ENCODE measurements around the gene CDKN3. TPM values are rescaled to one million over a fixed set of nuclear protein-coding genes. Genes with fewer than 3 reads are reported as not detected.

The CDKN3 gene, protein sequence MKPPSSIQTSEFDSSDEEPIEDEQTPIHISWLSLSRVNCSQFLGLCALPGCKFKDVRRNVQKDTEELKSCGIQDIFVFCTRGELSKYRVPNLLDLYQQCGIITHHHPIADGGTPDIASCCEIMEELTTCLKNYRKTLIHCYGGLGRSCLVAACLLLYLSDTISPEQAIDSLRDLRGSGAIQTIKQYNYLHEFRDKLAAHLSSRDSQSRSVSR
- 62.7 and 103 TPM in 2 replicates for polyA plus RNA-seq (2014; cell fraction: cytosol; rRNA removed)
- polyA plus RNA-seq (2014; cell fraction: nucleus; rRNA removed), result 47.5 and 51.6 TPM in 2 replicates

GRCh38 chr14:54396493-54397335 is at the start of gene CDKN3:
TSS of gene CDKN3 (plus strand) at chr14:54397007. CDS start at chr14:54397069, 62 bp downstream.
- DNase-seq (ENCODE audit: low spot score), result peak; percentile 96

DNA sequence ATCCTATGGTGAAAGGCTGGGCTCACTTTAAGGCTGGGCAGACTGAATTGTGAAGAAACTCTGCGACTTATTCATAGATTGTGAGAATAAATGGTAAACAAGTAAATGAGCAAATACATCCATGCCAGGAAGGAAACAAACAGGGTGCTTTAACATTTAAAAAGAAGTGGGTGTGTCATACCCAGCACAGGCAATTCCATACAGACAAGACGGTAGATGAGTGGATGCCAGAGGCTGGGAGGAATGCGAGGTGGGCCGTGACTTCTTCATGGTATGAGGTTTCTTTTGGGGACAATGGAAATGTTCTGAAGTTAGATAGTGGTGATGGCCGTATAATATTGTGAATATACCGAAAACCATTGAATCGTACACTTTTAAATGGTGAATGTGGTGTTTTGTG is 49.8 kb upstream of the CDKN3 start:
- no peak for DNase-seq (ENCODE audit: low spot score)

DNA sequence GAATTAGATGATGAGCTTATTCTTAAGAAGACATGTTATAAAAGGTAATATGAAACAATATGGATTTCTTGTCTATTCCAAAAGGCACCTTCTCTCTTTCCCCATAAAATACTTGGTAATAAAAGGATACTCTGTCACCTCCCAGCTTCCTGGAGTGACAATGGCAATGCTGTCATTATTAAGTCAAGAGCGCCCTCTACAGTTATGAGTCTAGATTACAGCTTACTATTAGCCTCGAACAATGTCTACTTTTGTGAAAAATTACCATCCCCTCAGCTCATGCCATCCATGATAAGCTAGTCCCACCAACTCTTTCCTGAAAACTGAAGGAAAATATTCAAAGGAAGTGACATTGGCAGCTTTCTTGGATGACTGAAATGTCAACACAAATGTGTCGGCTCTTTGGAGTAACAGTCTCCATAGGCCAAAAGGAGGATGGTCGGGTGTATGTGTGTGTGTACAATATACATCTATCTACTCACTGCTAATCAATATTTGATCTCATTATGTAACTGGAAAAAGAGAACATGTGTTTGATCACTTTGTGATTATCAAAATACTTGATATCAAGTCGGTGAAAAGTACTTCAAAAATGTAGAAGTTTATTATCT is 48.7 kb upstream of the CDKN3 start:
- peak; percentile 52 for DNase-seq (ENCODE audit: low spot score)

DNA sequence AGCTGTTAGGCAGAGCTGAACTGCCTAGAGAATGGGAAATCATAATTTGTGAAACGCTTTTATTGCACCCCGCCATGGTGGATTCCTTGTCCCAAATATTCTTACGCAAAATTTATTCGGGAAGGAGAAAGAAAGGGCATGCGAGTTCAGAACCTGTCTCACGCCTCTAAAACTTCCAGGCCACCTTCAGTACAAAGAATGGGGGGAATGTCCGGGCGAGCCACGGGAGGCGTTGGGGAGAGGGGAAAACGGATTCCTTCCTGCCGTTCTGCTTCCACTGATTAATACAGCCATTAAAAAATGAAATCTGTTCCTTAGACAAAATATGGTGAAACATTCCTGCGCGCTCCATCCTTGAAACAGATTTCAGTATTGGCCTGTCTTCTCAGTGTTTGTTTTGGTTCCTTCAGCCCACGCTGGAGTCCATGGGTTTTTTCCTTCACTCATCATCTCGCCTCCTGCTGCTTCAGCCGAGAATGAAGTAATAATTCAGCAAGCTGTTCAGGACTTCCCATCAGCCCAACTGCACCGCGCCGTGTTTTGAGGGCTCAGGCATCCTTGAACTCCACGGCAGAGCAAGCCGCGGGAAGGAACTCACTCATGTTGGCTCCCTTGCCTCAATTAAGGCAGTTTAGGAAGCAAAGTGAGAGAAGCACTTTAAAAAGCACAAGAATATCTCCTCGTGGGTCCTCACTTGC is 47.7 kb upstream of the CDKN3 start:
- no peak for DNase-seq (ENCODE audit: low spot score)

DNA sequence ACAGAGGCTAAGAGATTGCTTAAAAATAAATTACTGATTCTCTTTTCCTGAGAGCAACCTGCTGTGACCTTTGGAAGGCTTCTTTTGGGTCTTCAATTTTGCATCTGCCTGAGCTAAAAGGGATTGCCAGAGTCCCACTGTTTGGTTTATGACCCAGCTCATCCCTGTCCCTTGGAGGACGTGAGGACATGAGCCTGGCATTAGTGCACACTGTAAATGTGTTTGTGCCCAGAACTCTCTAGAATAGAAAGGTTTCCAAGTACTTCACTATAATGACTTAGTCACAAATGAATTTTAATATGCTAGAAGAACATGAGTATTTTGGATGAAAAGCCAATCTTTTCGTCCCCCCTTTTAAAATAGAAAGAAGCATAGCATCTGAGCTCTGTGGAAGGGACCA is 47.1 kb upstream of the CDKN3 start:
- DNase-seq (ENCODE audit: low spot score), result no peak

GRCh38 chr14:54350203-54350602 is 46.6 kb upstream of the CDKN3 start:
- no peak for DNase-seq (ENCODE audit: low spot score)

- no peak for DNase-seq (ENCODE audit: low spot score)
Observed at GRCh38 chr14:54353266-54353665, 43.5 kb upstream of the CDKN3 start.

DNA sequence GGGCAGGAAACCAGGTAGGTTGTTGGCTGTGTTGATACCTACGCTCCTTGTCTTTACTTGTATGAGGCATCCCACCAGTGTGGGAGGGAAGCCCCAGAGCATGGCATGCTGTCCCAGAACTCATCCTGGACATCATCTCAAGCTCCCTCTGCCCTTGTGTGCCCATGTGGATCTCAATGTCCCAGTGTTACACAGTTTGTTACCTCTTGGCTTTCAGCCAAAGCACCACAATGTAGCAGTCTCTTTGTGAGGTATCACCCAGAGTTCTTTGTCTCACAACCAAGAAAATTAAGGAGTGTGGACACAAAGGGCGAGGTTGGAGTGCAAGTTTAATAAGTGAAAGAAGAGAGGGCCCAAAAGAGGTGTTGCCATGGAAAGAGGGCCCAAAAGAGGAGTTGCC is 43.1 kb upstream of the CDKN3 start:
- DNase-seq (ENCODE audit: low spot score), result no peak

- no peak for DNase-seq (ENCODE audit: low spot score)
Observed at GRCh38 chr14:54354096-54354495, 42.7 kb upstream of the CDKN3 start.

GRCh38 chr14:54354968-54355641 is 41.7 kb upstream of the CDKN3 start:
- no peak for DNase-seq (ENCODE audit: low spot score)

DNA sequence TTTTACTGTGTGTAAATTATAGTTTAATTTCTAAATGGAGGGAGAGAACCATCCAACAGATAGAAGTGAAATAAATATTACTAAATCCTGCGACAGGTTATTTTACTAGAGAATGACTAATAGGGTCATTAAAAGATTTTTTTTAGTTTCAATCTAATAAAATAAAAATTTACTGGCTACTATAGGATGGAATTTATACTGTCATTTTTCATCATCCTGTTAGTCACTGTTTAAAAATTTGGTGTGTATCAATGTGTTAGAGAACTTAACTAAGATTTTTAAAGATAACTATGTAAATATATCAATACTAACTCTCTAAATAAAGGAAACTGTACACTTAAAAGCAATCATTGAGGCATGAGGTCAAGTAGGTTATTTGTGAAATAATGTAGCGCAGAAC is 41.1 kb upstream of the CDKN3 start:
- DNase-seq (ENCODE audit: low spot score), result no peak

DNA sequence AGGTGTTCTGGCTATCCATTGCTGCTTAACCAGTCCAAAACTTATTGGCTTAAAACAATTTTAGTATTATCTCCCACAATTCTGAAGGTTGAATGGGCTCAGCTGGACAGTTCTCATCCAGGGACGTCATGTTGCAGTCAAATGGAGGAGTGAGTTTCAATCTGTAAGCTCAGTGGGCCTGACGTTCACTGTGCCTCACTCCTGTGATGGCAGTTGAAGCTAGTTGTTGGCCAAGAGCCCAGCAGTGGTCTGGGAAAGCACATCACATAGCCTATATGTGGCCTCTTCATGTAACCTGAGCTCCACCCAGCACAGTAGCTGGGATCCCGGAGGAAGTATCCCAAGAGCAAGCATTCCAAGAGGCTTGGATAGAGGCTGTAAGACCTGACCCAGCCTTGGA is 40.6 kb upstream of the CDKN3 start:
- no peak for DNase-seq (ENCODE audit: low spot score)

DNA sequence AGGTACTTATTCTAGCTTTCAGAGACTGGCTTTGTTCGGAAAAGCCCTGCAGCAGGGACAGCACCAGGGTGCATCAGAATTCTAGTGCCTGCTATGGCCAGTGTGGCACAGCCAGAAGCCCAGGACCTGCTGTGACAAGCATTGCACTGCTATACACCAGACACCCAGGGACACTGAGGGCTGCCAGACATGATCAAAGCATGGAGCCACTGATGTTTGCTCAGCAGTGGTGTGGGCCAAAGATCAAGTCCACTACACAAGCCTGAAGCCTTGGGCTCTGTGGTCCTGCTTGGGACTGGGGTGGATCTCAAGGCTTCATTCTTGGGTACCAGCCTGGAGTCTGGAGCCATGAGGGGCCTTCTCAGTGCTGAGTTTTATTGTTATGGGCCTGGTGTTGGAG is 36.1 kb upstream of the CDKN3 start:
- DNase-seq (ENCODE audit: low spot score), result no peak

DNA sequence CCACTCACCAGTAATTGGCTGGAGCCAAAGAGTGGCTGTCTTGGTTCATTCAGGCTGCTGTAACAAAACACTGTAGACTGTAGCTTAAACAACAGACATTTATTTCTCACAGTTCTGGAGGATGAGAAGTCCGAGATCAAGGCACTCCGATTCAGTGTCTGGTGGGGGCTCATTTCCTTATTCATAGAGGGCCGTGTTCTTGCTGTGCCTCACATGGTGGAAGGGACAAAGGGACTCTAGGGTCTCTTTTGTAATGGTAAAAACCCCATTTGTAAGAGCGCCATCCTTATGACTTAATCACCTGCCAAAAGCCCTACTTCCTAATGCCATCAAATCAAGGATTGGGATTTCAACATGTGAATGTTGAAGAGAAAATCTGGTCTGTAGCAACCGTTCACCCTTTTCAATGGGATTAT is 34.7 kb upstream of the CDKN3 start:
- no peak for DNase-seq (ENCODE audit: low spot score)

- DNase-seq (ENCODE audit: low spot score), result no peak
Observed at GRCh38 chr14:54362759-54363437, 33.9 kb upstream of the CDKN3 start.

DNA sequence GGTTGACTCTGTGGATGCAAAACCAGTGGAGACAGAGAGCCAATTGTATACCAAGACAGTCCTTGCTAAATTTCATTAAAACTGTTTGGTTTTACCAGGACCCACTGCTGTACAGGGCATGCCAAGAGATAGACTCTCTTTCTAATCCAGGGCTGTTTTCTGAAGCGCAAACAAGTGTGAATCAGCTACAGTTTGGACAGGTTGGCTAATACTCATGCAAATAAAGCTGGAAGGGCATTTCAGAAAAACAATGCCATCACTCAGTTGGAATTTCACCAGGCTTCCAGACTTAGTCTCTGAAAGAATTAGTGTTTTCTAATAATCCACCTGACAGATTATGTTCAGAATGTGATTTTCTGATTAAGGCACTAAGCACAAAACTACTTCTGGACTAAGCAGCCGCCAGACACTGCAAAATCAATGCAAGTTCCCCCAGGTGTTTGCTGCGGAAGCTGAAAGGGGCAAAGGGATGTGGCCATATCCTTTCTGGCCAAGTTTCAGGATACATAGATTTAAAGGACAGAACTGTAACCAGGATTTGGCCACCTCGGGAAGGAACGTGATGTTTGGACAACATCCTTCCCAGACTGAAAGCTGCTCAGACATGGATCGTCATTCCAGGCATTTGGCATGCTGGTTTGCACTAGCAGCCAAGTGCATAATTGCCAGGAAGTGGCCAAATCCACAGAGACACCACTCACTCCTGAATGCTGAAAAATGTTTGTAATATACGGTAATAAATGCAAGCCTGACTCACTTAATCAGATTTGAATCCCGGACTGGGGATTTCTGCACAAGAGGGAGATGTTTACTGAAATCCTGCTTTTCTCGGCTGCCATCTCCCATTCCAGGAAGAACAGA is 32.0 kb upstream of the CDKN3 start:
- no peak for DNase-seq (ENCODE audit: low spot score)

DNA sequence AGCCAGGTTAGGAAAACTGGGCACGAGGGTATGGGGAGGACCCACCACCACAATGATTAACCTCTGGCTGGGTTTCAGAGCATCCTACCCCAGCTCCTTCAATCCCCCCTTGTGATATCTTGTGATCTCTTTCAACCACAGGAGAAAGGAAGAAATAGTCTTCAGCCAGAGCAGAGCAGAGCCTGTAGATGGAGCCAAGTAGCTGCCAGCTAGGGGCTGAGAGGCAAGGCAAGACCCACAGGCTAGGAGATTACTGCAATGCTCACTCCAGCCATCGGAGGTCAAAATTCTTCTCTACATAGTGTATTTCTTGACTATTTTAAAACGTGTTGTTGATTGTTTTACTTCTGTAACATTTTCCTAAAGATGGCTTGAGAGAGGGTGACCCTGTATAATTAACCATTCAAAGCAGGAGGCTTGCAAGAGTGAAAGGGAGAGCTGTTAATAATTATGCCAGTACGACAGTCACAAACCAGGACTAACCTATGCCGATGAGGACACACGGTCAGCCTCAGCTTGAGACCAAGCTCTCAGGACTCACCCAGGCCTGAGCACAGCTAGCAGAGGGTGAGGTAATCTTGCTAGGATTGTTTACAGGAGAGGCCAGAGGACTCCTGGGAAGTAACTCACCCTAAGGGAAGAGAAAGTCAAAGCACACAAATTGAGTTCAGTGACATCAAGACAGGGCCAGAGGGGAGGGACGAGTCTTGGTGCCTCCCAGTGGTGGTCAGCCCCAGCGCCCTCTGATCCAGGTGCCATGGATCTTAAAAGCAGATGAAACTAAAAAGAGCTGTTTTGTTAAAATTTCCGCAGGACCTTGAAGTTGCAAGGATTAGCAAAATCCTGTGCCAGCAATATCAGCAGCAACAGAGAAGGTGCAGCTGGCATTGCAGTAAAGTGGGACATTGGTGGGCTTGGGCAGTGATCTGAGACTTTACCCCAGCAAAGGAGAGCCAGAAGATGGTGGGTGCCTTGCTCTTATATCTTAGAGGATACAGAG is 29.8 kb upstream of the CDKN3 start:
- DNase-seq (ENCODE audit: low spot score), result peak; percentile 50

DNA sequence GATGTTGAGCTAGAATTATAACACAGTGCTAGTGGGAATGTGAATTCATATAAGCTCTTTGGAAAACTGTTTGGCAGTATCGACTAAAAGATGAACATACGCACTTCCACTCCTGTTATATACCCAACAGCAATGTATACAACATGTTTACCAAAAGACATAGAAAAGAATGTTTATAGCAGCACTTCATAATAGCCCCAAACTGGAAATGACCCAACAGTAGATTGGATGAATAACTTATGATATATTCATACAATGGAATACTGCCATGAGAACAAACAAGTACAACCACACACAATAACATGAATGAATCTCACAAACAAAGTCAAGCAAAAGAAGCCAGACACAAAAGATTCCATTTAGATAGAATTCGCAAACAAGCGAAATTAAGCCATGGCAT is 28.5 kb upstream of the CDKN3 start:
- no peak for DNase-seq (ENCODE audit: low spot score)

GRCh38 chr14:54369343-54369742 is 27.5 kb upstream of the CDKN3 start:
- DNase-seq (ENCODE audit: low spot score), result no peak
